ENCODE results near the gene PARP3. TPM values are rescaled to one million over a fixed set of nuclear protein-coding genes. Genes with fewer than 3 reads are reported as not detected.
"Not testable (repeated sequence)": the region's sequence is repeated elsewhere in the genome, so short reads cannot be mapped to it uniquely, and the experiment has no call there.

PARP3 gene
- total RNA-seq, 1 donor from 2014 or later: 15.8 TPM

- DNase-seq (ENCODE audit: low spot score): no peak
- Mint-ChIP-seq H3K36me3 (ENCODE audit: low read depth) (no peaks in the 10 kb centered on the region), H3K4me3 (ENCODE audit: low read depth) (no peak overlapping the region), H3K27me3 (ENCODE audit: low read depth) (no peaks in the 10 kb centered on the region), H3K27ac (no peak overlapping the region), H3K4me1 (ENCODE audit: low read depth) (no peaks in the 10 kb centered on the region), H3K9me3 (no peaks in the 10 kb centered on the region)
- intact Hi-C loops (cut with micrococcal nuclease): no loop called here
These were observed 14.8 kb upstream of the PARP3 start for GRCh38 chr3:51927061-51927977.

- no peaks in the 10 kb centered on the region for H3K27me3 Mint-ChIP-seq (ENCODE audit: low read depth)
- H3K4me1 Mint-ChIP-seq (ENCODE audit: low read depth): no peaks in the 10 kb centered on the region
- no peaks in the 10 kb centered on the region for H3K9me3 Mint-ChIP-seq
- H3K36me3 Mint-ChIP-seq (ENCODE audit: low read depth): peaks cover 5% of the 10 kb centered on the region
- H3K27ac Mint-ChIP-seq: no peak overlapping the region
- H3K4me3 Mint-ChIP-seq (ENCODE audit: low read depth): no peak overlapping the region
- intact Hi-C loops (cut with micrococcal nuclease): no loop called here
- no peak for DNase-seq (ENCODE audit: low spot score)
These were observed 13.7 kb upstream of the PARP3 start for GRCh38 chr3:51928438-51928837.

GRCh38 chr3:51928981-51929380 lies 13.2 kb upstream of the PARP3 start:
- H3K4me3 Mint-ChIP-seq (ENCODE audit: low read depth); H3K27me3 Mint-ChIP-seq (ENCODE audit: low read depth); H3K4me1 Mint-ChIP-seq (ENCODE audit: low read depth); intact Hi-C loops (cut with micrococcal nuclease); H3K27ac Mint-ChIP-seq; H3K9me3 Mint-ChIP-seq; DNase-seq (ENCODE audit: low spot score): not testable (repeated sequence)
- H3K36me3 Mint-ChIP-seq (ENCODE audit: low read depth): peaks cover 10% of the 10 kb centered on the region

- intact Hi-C loops (cut with micrococcal nuclease): no loop called here
- no peak for DNase-seq (ENCODE audit: low spot score)
- Mint-ChIP-seq H3K27ac (no peak overlapping the region), H3K4me1 (ENCODE audit: low read depth) (no peaks in the 10 kb centered on the region), H3K9me3 (no peaks in the 10 kb centered on the region), H3K27me3 (ENCODE audit: low read depth) (no peaks in the 10 kb centered on the region), H3K4me3 (ENCODE audit: low read depth) (no peak overlapping the region), H3K36me3 (ENCODE audit: low read depth) (peaks cover 16% of the 10 kb centered on the region)
These were observed 12.7 kb upstream of the PARP3 start for GRCh38 chr3:51929420-51930003.

GRCh38 chr3:51930439-51930838 lies 11.7 kb upstream of the PARP3 start:
- H3K27ac Mint-ChIP-seq: no peak overlapping the region

GRCh38 chr3:51931756-51932155 lies 10.4 kb upstream of the PARP3 start:
- no peaks in the 10 kb centered on the region for H3K27me3 Mint-ChIP-seq (ENCODE audit: low read depth)
- H3K4me3 Mint-ChIP-seq (ENCODE audit: low read depth): no peak overlapping the region
- intact Hi-C loops (cut with micrococcal nuclease): no loop called here
- peaks cover 32% of the 10 kb centered on the region for H3K36me3 Mint-ChIP-seq (ENCODE audit: low read depth)
- no peak overlapping the region for H3K27ac Mint-ChIP-seq
- H3K4me1 Mint-ChIP-seq (ENCODE audit: low read depth): no peaks in the 10 kb centered on the region
- H3K9me3 Mint-ChIP-seq: no peaks in the 10 kb centered on the region
- no peak for DNase-seq (ENCODE audit: low spot score)

More at GRCh38 chr3:51930439-51930838, 11.7 kb upstream of the PARP3 start:
- Mint-ChIP-seq H3K9me3 (no peaks in the 10 kb centered on the region), H3K4me3 (ENCODE audit: low read depth) (no peak overlapping the region), H3K4me1 (ENCODE audit: low read depth) (no peaks in the 10 kb centered on the region), H3K36me3 (ENCODE audit: low read depth) (peaks cover 22% of the 10 kb centered on the region), H3K27me3 (ENCODE audit: low read depth) (no peaks in the 10 kb centered on the region)
- intact Hi-C loops (cut with micrococcal nuclease): no loop called here
- DNase-seq (ENCODE audit: low spot score): no peak

- peaks cover 42% of the 10 kb centered on the region for H3K36me3 Mint-ChIP-seq (ENCODE audit: low read depth)
- intact Hi-C loops (cut with micrococcal nuclease): no loop called here
- no peak overlapping the region for H3K27ac Mint-ChIP-seq
These were observed 9.4 kb upstream of the PARP3 start for GRCh38 chr3:51932471-51933370.

GRCh38 chr3:51933471-51934138 lies 8.6 kb upstream of the PARP3 start:
- H3K27me3 Mint-ChIP-seq (ENCODE audit: low read depth): no peaks in the 10 kb centered on the region
- peaks cover 3% of the 10 kb centered on the region for H3K4me1 Mint-ChIP-seq (ENCODE audit: low read depth)
- DNase-seq (ENCODE audit: low spot score): no peak
- intact Hi-C loops (cut with micrococcal nuclease): no loop called here
- no peak overlapping the region for H3K27ac Mint-ChIP-seq
- peaks cover 51% of the 10 kb centered on the region for H3K36me3 Mint-ChIP-seq (ENCODE audit: low read depth)
- no peaks in the 10 kb centered on the region for H3K9me3 Mint-ChIP-seq
- no peak overlapping the region for H3K4me3 Mint-ChIP-seq (ENCODE audit: low read depth)

More at GRCh38 chr3:51932471-51933370, 9.4 kb upstream of the PARP3 start:
- H3K9me3 Mint-ChIP-seq: no peaks in the 10 kb centered on the region
- DNase-seq (ENCODE audit: low spot score): peak; percentile 5
- H3K27me3 Mint-ChIP-seq (ENCODE audit: low read depth): no peaks in the 10 kb centered on the region
- no peak overlapping the region for H3K4me3 Mint-ChIP-seq (ENCODE audit: low read depth)
- no peaks in the 10 kb centered on the region for H3K4me1 Mint-ChIP-seq (ENCODE audit: low read depth)

GRCh38 chr3:51934139-51934850 lies 7.9 kb upstream of the PARP3 start:
- no peaks in the 10 kb centered on the region for H3K27me3 Mint-ChIP-seq (ENCODE audit: low read depth)
- DNase-seq (ENCODE audit: low spot score): peak; percentile 6
- H3K4me3 Mint-ChIP-seq (ENCODE audit: low read depth): no peak overlapping the region
- peaks cover 6% of the 10 kb centered on the region for H3K4me1 Mint-ChIP-seq (ENCODE audit: low read depth)
- peaks cover 55% of the 10 kb centered on the region for H3K36me3 Mint-ChIP-seq (ENCODE audit: low read depth)
- intact Hi-C loops (cut with micrococcal nuclease): no loop called here
- no peak overlapping the region for H3K27ac Mint-ChIP-seq
- H3K9me3 Mint-ChIP-seq: no peaks in the 10 kb centered on the region

- DNase-seq (ENCODE audit: low spot score): peak; percentile 7
- Mint-ChIP-seq H3K4me1 (ENCODE audit: low read depth) (peaks cover 8% of the 10 kb centered on the region), H3K36me3 (ENCODE audit: low read depth) (peaks cover 62% of the 10 kb centered on the region), H3K27me3 (ENCODE audit: low read depth) (no peaks in the 10 kb centered on the region), H3K9me3 (no peaks in the 10 kb centered on the region), H3K27ac (no peak overlapping the region), H3K4me3 (ENCODE audit: low read depth) (no peak overlapping the region)
- intact Hi-C loops (cut with micrococcal nuclease): no loop called here
These were observed 6.9 kb upstream of the PARP3 start for GRCh38 chr3:51934991-51935885.

Data from activated T-helper 2 cell treated with anti-CD3 and anti-CD28 coated beads, Interferon-gamma antibody, Interleukin-2, Interleukin-4, amounts not matched to agents 10 μg/mL and 5 μg/mL and 100 μg/mL, durations not matched to agents 14 hours and 24 hours and 36 hours (primary cell).